H1 (cell line): Measurements from ENCODE around the gene COL6A2. TPM values are rescaled to one million over a fixed set of nuclear protein-coding genes. Genes with fewer than 3 reads are reported as not detected.

ENCODE experiments used
- CTCF ChIA-PET: fragments of 300-600 bp; sonication (Branson Sonifier 250); formaldehyde crosslinking; loops from one replicate; lab custom pipeline; 2021; ENCODE audit not compliant: partially characterized antibody; lab: Charles Lee
- POLR2A ChIA-PET: fragments of 300-600 bp; sonication (Branson Sonifier 250); formaldehyde crosslinking; loops from one replicate; lab custom pipeline; 2021; ENCODE audit warnings: inconsistent platforms; ENCODE audit not compliant: partially characterized antibody; lab: Charles Lee
- DNase-seq, 2 experiments: peaks; one replicate each; pipeline versions ENCODE4 v3.0.0 to v3.0.0-alpha.2; 2010 to 2022; ENCODE audit warnings: low spot score in 2 of 2, low read depth in 1 of 2, mixed read lengths in 1 of 2
- FAIRE-seq: peaks from 2 replicates; lab custom pipeline; 2011; peaks lifted over from hg19 to GRCh38; lab: Jason Lieb, UNC
- H2AFZ ChIP-seq: 2 replicates; pipeline ENCODE4 v1.8.1; 2012; ENCODE audit warnings: low read length, inconsistent platforms
- H2AK5ac ChIP-seq: 2 replicates; pipeline ENCODE4 v1.6.1; 2013; ENCODE audit warnings: low read depth, low read length
- H2BK120ac ChIP-seq: replicated peaks from 2 replicates; pipeline ENCODE3; 2013; ENCODE audit warnings: low read depth, low read length, inconsistent platforms
- H2BK12ac ChIP-seq: 2 replicates; pipeline ENCODE4 v1.6.1; 2013; ENCODE audit warnings: low read depth, low read length
- H2BK15ac ChIP-seq: 2 replicates; pipeline ENCODE4 v1.6.1; 2013; ENCODE audit warnings: low read length
- H2BK20ac ChIP-seq: 2 replicates; pipeline ENCODE4 v1.6.1; 2013; ENCODE audit warnings: low read length
- H2BK5ac ChIP-seq: 2 replicates; pipeline ENCODE4 v1.6.1; 2013; ENCODE audit warnings: low read depth, low read length
- H3K14ac ChIP-seq: 2 replicates; pipeline ENCODE4 v1.6.1; 2013; ENCODE audit warnings: inconsistent platforms; ENCODE audit not compliant: insufficient read length
- H3K18ac ChIP-seq: 2 replicates; pipeline ENCODE4 v1.6.1; 2013; ENCODE audit warnings: low read length; ENCODE audit errors: extremely low read depth
- H3K23ac ChIP-seq: 2 replicates; pipeline ENCODE4 v1.6.1; 2013; ENCODE audit warnings: inconsistent platforms; ENCODE audit not compliant: insufficient read length
- H3K23me2 ChIP-seq: 2 replicates; pipeline ENCODE4 v1.6.1; 2013; ENCODE audit warnings: low read depth, low read length
- H3K27ac ChIP-seq: 2 replicates; pipeline ENCODE4 v1.6.1; 2011; ENCODE audit warnings: low read depth, low read length, inconsistent platforms
- H3K27me3 ChIP-seq, 4 experiments: replicated peaks in 1 of 4; 1 replicate in 1 of 4; 2 replicates in 3 of 4; pipeline versions ENCODE4 v1.6.1 to v1.8.1; 2011 to 2013; ENCODE audit warnings: low read length in 3 of 4, mild to moderate bottlenecking in 3 of 4, inconsistent platforms in 2 of 4, mixed read lengths in 2 of 4, moderate library complexity in 1 of 4; ENCODE audit not compliant: control insufficient read depth in 3 of 4, insufficient read depth in 3 of 4; ENCODE audit errors: extremely low read depth in 1 of 4
- H3K36me3 ChIP-seq, 4 experiments: 2 replicates each; pipeline versions ENCODE4 v1.6.1 to v1.8.1; 2011 to 2013; ENCODE audit warnings: mild to moderate bottlenecking in 4 of 4, low read length in 3 of 4, moderate library complexity in 2 of 4, control low read depth in 1 of 4, inconsistent platforms in 1 of 4; ENCODE audit not compliant: insufficient read depth in 4 of 4, control insufficient read depth in 2 of 4
- H3K4ac ChIP-seq: replicated peaks from 2 replicates; pipeline ENCODE3; 2013; ENCODE audit warnings: low read length, low read depth, mixed read lengths, inconsistent platforms; ENCODE audit not compliant: insufficient read length
- H3K4me1 ChIP-seq, 4 experiments: replicated peaks in 1 of 4; 1 replicate in 1 of 4; 2 replicates in 3 of 4; pipeline versions ENCODE4 v1.6.1 to v1.8.1; 2011 to 2013; ENCODE audit warnings: low read length in 3 of 4, inconsistent platforms in 2 of 4, mixed read lengths in 1 of 4; ENCODE audit not compliant: insufficient read depth in 4 of 4, control insufficient read depth in 3 of 4
- H3K4me2 ChIP-seq, 2 experiments: 2 replicates each; pipeline versions ENCODE4 v1.6.1 to v1.8.1; 2011 to 2013; ENCODE audit warnings: low read depth in 2 of 2, low read length in 2 of 2, control low read depth in 1 of 2, inconsistent platforms in 1 of 2, mild to moderate bottlenecking in 1 of 2; ENCODE audit not compliant: insufficient read depth in 1 of 2
- H3K4me3 ChIP-seq, 4 experiments: fragments of 200-600, 300-600 bp in 1 of 4; sonication (generic), shearing (Covaris generic), sonication (Bioruptor Twin) in 1 of 4; 2 replicates each; pipeline versions ENCODE4 v1.5.1 to v1.8.1; 2011 to 2016; ENCODE audit warnings: low read length in 4 of 4, low read depth in 3 of 4, control low read depth in 2 of 4, inconsistent platforms in 2 of 4, mild to moderate bottlenecking in 2 of 4, mixed read lengths in 1 of 4, moderate library complexity in 1 of 4; ENCODE audit not compliant: insufficient read depth in 2 of 4; ENCODE audit errors: extremely low read depth in 1 of 4
- H3K56ac ChIP-seq: replicated peaks from 2 replicates; pipeline ENCODE3; 2013; ENCODE audit warnings: low read depth, mild to moderate bottlenecking, mixed read lengths, low read length, inconsistent platforms; ENCODE audit not compliant: insufficient read length
- H3K79me1 ChIP-seq: 2 replicates; pipeline ENCODE4 v1.6.1; 2013; ENCODE audit warnings: low read depth, low read length, control low read depth
- H3K79me2 ChIP-seq, 2 experiments: 2 replicates each; pipeline versions ENCODE4 v1.6.1 to v1.8.1; 2012 to 2013; ENCODE audit warnings: low read length in 2 of 2, mild to moderate bottlenecking in 2 of 2, inconsistent platforms in 1 of 2; ENCODE audit not compliant: insufficient read depth in 2 of 2, control insufficient read depth in 1 of 2
- H3K9ac ChIP-seq, 4 experiments: replicated peaks in 1 of 4; 1 replicate in 1 of 4; 2 replicates in 3 of 4; pipeline versions ENCODE4 v1.6.1 to v1.8.1; 2011 to 2013; ENCODE audit warnings: low read depth in 3 of 4, low read length in 3 of 4, control low read depth in 2 of 4, mild to moderate bottlenecking in 2 of 4, moderate library complexity in 2 of 4, inconsistent platforms in 1 of 4; ENCODE audit errors: extremely low read depth in 1 of 4
- H3K9me3 ChIP-seq, 2 experiments: 2 replicates each; pipeline versions ENCODE4 v1.6.1 to v1.8.1; 2012 to 2013; ENCODE audit warnings: mild to moderate bottlenecking in 2 of 2, moderate library complexity in 2 of 2, control low read depth in 1 of 2, inconsistent platforms in 1 of 2, low read depth in 1 of 2, low read length in 1 of 2, mixed read lengths in 1 of 2; ENCODE audit not compliant: insufficient read depth in 2 of 2
- H4K20me1 ChIP-seq, 2 experiments: replicated peaks in 1 of 2; 2 replicates each; pipeline versions ENCODE3 to v1.8.1; 2011 to 2013; ENCODE audit warnings: inconsistent platforms in 2 of 2, low read length in 2 of 2, mild to moderate bottlenecking in 1 of 2; ENCODE audit not compliant: insufficient read depth in 2 of 2, control insufficient read depth in 1 of 2
- H4K5ac ChIP-seq: 2 replicates; pipeline ENCODE4 v1.6.1; 2013; ENCODE audit warnings: low read length, low read depth, mixed read lengths, inconsistent platforms; ENCODE audit not compliant: insufficient read length
- H4K8ac ChIP-seq: 2 replicates; pipeline ENCODE4 v1.8.0; 2013; ENCODE audit warnings: mild to moderate bottlenecking, moderate library complexity, low read length, inconsistent platforms; ENCODE audit not compliant: insufficient read depth; ENCODE audit errors: extremely low read depth
- H4K91ac ChIP-seq: replicated peaks from 2 replicates; pipeline ENCODE3; 2013; ENCODE audit warnings: low read length, mixed read lengths, inconsistent platforms; ENCODE audit not compliant: insufficient read length
- RNF2 ChIP-seq: fragments of 200-900, 300-1000 bp; sonication (generic); IDR thresholded peaks from 2 replicates; pipeline ENCODE4 v1.7.1; 2016; ENCODE audit warnings: borderline replicate concordance, low read depth, mild to moderate bottlenecking, antibody characterized with exemption, low read length; ENCODE audit not compliant: poor library complexity, severe bottlenecking; ENCODE audit errors: missing control alignments
- WGBS, 2 experiments: shearing (Covaris generic) in 1 of 2; methylation state at CpG; one replicate each; pipeline versions ENCODE4 v1.1.6 to v1.1.7; 2013 to 2015; ENCODE audit warnings: low lambda C conversion rate in 2 of 2, mixed read lengths in 2 of 2, inconsistent platforms in 1 of 2, low coverage in 1 of 2, missing lambda C conversion rate in 1 of 2; ENCODE audit not compliant: insufficient replicate concordance in 2 of 2, insufficient coverage in 1 of 2, insufficient read length in 1 of 2; ENCODE audit errors: extremely low coverage in 1 of 2, missing lambda C conversion rate in 1 of 2; 5-methylcytosine and 5-hydroxymethylcytosine counted together
- polyA plus RNA-seq, 7 experiments: library from polyadenylated mRNA; depleted of rRNA in 3 of 7; stranded (reverse) in 5 of 7; unstranded in 2 of 7; fragments of >200 nt in 5 of 7; fragments of 200-250 nt in 2 of 7; gene quantifications; 1 replicate in 5 of 7; 2 replicates in 1 of 7; 4 replicates in 1 of 7; pipeline versions ENCODE4 v1.2.1 to v1.2.3, GENCODE V29; 2011 to 2013; ENCODE audit warnings: missing spikeins in 2 of 7, mixed read lengths in 2 of 7
- total RNA-seq: library from RNA; stranded (reverse); fragmentation: NEBNext Ultra II Directional; extraction: Animal tissue kit (Norgen Biotek cat#: 25700); gene quantifications from 2 replicates; pipeline ENCODE4 v1.2.1, GENCODE V29; 2021

Gene COL6A2
- total and polyA plus RNA-seq, 2 of the 8 experiments (the other 6 are each of a cell fraction or from before 2014, with no cell fraction given): 60.1 to 62.7 TPM

- H4K8ac ChIP-seq: no peak overlapping the region
- FAIRE-seq (no peak), DNase-seq (no peak)
- H3K27me3 ChIP-seq: no peaks in the 10 kb centered on the region; a peak in 1 of 7 replicates
- H4K20me1 ChIP-seq: peaks cover 0 to 4% of the 10 kb centered on the region in 2 experiments
- H3K36me3 ChIP-seq: peaks cover 0 to 19% (median 9%) of the 10 kb centered on the region in 4 experiments; a peak in 5 of 8 replicates
- H2BK12ac ChIP-seq: no peak overlapping the region
- H3K14ac ChIP-seq: no peak overlapping the region
- H3K4me3 ChIP-seq: no peak overlapping the region
- H3K23me2 ChIP-seq: no peaks in the 10 kb centered on the region
- CTCF ChIA-PET: interaction anchor here (0.7 to 1.8 kb wide), 3 partner anchors 13 to 23 kb away, joined by 4 to 6 read pairs (median 5); no protein-coding TSS in a partner anchor
- H2BK120ac ChIP-seq: no peak overlapping the region
- TF ChIP-seq RNF2: no peak
- no peak overlapping the region for H3K9ac ChIP-seq
- H2BK20ac ChIP-seq: no peak overlapping the region
- H3K4ac ChIP-seq: no peak overlapping the region
- H3K18ac ChIP-seq: no peak overlapping the region
- no peak overlapping the region for H2AK5ac ChIP-seq
- 95% methylated on average over 25 of the region's 32 CpGs; no CpG with 5 or more reads in 1 of the 2 experiments for WGBS, 2 experiments
- no peak overlapping the region for H2BK15ac ChIP-seq
- H3K4me2 ChIP-seq: no peak overlapping the region
- H4K91ac ChIP-seq: no peak overlapping the region
- no peak overlapping the region for H2BK5ac ChIP-seq
- peaks cover 4 to 26% of the 10 kb centered on the region in 2 experiments; a peak in 2 of 4 replicates for H3K9me3 ChIP-seq
- POLR2A ChIA-PET: interaction anchor here (0.6 to 0.8 kb wide), 2 partner anchors 13 to 497 kb away, joined by 3 read pairs; no protein-coding TSS in a partner anchor
- no peak overlapping the region for H3K56ac ChIP-seq
- no peaks in the 10 kb centered on the region; the same call in 1 of the 2 replicates for H3K79me1 ChIP-seq
- no peak overlapping the region for H4K5ac ChIP-seq
- H3K27ac ChIP-seq: no peak overlapping the region
- no peaks in the 10 kb centered on the region; a peak in 1 of 7 replicates for H3K4me1 ChIP-seq
- H3K23ac ChIP-seq: no peak overlapping the region
- no peak overlapping the region for H2AFZ ChIP-seq
- no peaks in the 10 kb centered on the region for H3K79me2 ChIP-seq
Observed at GRCh38 chr21:46159841-46160656, 62.1 kb downstream of the COL6A2 start.
